ENCODE results near the gene CCDC91.
"Not testable (repeated sequence)": the region's sequence is repeated elsewhere in the genome, so short reads cannot be mapped to it uniquely, and the experiment has no call there.

Gene CCDC91

DNA sequence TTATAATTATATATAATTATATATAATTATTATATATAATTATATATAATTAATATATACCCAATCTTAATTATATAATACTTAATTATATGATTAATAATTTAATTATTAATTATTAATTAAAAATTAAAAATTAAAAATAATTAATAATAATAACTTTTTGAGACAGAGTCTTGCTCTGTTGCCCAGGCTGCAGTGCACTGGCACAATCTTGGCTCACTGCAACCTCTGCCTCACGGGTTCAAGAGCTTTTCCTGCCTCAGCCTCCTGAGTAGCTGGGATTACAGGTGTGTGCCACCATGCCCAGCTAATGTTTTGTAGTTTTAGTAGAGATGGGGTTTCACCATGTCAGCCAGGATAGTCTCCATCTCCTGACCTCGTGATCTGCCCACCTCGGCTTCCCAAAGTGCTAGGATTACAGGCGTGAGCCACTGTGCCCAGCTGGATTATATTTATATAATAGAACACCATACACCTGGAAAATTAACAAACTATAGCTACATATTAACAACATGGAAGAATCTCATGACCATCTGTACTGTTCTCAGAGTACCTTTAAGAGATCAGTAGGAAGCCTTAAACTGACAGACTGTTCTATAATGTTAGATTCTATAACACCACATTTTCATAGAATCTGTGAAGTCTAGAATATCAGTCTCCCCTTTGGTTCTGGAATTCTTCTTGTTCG is 77.8 kb downstream of the CCDC91 start:
- CTCF ChIA-PET = interaction anchor here (0.6 kb wide), 1 partner anchor 12 kb away, joined by 3 read pairs; no protein-coding TSS in a partner anchor
- H3K36me3 ChIP-seq (ENCODE audit: control insufficient read depth in 2 of 2, insufficient read depth in 1 of 2, low read length in 2 of 2); H3K4me3 ChIP-seq (ENCODE audit: low read depth, low read length); H3K27ac ChIP-seq (ENCODE audit: extremely low read depth, low read depth, low read length); POLR2A ChIA-PET; H3K9me3 ChIP-seq (ENCODE audit: control insufficient read depth, insufficient read depth, low read depth, low read length); H3K4me1 ChIP-seq (ENCODE audit: control insufficient read depth, insufficient read depth, low read length): not testable (repeated sequence)

DNA sequence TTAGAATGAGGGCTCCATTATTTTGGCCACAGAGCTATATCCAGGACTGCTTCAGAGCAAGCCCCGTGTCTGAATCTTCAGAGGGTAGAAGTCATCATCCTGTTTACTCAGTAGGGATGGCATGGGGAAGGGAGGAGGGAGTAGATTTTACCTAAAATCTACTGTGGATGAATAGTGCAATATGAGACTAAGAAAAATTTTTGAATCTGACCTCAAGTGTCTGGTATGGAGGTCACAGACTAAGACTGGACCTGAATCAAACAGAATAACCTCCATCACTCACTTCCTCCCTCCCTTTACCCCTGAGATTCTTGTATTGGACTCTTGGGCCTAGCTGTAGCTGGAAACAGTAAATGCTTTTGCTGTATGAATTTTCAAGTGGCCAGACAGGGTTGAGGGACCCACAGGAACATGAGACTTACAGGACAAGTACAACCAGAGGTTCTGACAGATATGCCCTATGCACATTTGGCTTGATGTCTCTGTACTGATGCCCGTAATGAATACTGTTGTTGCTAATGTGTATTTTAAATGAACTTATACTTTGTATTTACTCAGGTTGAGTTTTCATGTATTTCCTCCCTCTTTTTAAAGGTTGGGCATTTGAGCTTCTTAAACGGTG is 78.5 kb downstream of the CCDC91 start:
- ChIA-PET POLR2A (no interaction called here), CTCF (interaction anchor here (0.6 kb wide), 1 partner anchor 13 kb away, joined by 3 read pairs; no protein-coding TSS in a partner anchor)
- H3K4me1 ChIP-seq (ENCODE audit: control insufficient read depth, insufficient read depth, low read length) = no peaks in the 10 kb centered on the region
- no peak overlapping the region for H3K27ac ChIP-seq (ENCODE audit: extremely low read depth, low read depth, low read length)
- H3K36me3 ChIP-seq (ENCODE audit: control insufficient read depth in 2 of 2, insufficient read depth in 1 of 2, low read length in 2 of 2) = no peaks in the 10 kb centered on the region
- TF ChIP-seq EGR2 (tag by site-specific recombination; IDR thresholded peaks at IDR 0.05; ENCODE audit: low read depth) (no peak), SETDB1 (IDR thresholded peaks at IDR 0.05; ENCODE audit: insufficient read length, low read length) (no peak)
- TF ChIP-seq, protein P1, sequence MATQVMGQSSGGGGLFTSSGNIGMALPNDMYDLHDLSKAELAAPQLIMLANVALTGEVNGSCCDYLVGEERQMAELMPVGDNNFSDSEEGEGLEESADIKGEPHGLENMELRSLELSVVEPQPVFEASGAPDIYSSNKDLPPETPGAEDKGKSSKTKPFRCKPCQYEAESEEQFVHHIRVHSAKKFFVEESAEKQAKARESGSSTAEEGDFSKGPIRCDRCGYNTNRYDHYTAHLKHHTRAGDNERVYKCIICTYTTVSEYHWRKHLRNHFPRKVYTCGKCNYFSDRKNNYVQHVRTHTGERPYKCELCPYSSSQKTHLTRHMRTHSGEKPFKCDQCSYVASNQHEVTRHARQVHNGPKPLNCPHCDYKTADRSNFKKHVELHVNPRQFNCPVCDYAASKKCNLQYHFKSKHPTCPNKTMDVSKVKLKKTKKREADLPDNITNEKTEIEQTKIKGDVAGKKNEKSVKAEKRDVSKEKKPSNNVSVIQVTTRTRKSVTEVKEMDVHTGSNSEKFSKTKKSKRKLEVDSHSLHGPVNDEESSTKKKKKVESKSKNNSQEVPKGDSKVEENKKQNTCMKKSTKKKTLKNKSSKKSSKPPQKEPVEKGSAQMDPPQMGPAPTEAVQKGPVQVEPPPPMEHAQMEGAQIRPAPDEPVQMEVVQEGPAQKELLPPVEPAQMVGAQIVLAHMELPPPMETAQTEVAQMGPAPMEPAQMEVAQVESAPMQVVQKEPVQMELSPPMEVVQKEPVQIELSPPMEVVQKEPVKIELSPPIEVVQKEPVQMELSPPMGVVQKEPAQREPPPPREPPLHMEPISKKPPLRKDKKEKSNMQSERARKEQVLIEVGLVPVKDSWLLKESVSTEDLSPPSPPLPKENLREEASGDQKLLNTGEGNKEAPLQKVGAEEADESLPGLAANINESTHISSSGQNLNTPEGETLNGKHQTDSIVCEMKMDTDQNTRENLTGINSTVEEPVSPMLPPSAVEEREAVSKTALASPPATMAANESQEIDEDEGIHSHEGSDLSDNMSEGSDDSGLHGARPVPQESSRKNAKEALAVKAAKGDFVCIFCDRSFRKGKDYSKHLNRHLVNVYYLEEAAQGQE (tag by site-specific recombination; IDR thresholded peaks at IDR 0.05) = no peak
- H3K9me3 ChIP-seq (ENCODE audit: control insufficient read depth, insufficient read depth, low read depth, low read length) = no peaks in the 10 kb centered on the region
- H3K4me3 ChIP-seq (ENCODE audit: low read depth, low read length) = no peak overlapping the region

DNA sequence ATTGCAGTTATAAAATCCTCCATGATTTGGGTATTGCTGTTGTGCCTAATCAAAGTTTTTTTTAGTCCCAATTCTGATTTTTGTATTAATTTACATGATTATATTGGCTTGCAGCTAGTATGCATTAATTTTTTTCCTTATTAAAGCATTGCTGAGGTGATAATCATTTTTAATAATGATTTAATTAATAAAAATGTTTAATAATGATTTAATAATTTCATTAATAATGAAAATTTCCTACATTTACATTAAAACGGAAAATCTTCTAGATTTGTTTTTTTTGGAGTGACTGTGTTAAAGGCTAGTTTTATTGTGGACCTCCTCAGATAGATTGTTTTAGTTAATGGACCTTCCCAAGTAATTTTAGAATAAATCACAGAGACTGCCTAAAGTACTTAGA is 79.6 kb downstream of the CCDC91 start:
- H3K4me3 ChIP-seq (ENCODE audit: low read depth, low read length) = no peak overlapping the region
- no peaks in the 10 kb centered on the region for H3K36me3 ChIP-seq (ENCODE audit: control insufficient read depth in 2 of 2, insufficient read depth in 1 of 2, low read length in 2 of 2)
- no peaks in the 10 kb centered on the region for H3K4me1 ChIP-seq (ENCODE audit: control insufficient read depth, insufficient read depth, low read length)
- CTCF ChIA-PET = no interaction called here
- POLR2A ChIA-PET = no interaction called here
- no peaks in the 10 kb centered on the region for H3K9me3 ChIP-seq (ENCODE audit: control insufficient read depth, insufficient read depth, low read depth, low read length)
- no peak overlapping the region for H3K27ac ChIP-seq (ENCODE audit: extremely low read depth, low read depth, low read length)
- no peak for TF ChIP-seq ZNF221 (tag by site-specific recombination; IDR thresholded peaks at IDR 0.05; ENCODE audit: borderline replicate concordance)
- TF ChIP-seq, protein P2, sequence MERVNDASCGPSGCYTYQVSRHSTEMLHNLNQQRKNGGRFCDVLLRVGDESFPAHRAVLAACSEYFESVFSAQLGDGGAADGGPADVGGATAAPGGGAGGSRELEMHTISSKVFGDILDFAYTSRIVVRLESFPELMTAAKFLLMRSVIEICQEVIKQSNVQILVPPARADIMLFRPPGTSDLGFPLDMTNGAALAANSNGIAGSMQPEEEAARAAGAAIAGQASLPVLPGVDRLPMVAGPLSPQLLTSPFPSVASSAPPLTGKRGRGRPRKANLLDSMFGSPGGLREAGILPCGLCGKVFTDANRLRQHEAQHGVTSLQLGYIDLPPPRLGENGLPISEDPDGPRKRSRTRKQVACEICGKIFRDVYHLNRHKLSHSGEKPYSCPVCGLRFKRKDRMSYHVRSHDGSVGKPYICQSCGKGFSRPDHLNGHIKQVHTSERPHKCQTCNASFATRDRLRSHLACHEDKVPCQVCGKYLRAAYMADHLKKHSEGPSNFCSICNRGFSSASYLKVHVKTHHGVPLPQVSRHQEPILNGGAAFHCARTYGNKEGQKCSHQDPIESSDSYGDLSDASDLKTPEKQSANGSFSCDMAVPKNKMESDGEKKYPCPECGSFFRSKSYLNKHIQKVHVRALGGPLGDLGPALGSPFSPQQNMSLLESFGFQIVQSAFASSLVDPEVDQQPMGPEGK (tag by site-specific recombination; IDR thresholded peaks at IDR 0.05) = no peak
- no peak for TF ChIP-seq ZNF529 (tag by site-specific recombination; IDR thresholded peaks at IDR 0.05; ENCODE audit: insufficient replicate concordance)
- no peak for TF ChIP-seq SP3 (tag by site-specific recombination; IDR thresholded peaks at IDR 0.05)
- no peak for TF ChIP-seq ZNF621 (tag by site-specific recombination; IDR thresholded peaks at IDR 0.05)
- no peak for TF ChIP-seq EGR2 (tag by site-specific recombination; IDR thresholded peaks at IDR 0.05; ENCODE audit: low read depth)
- TF ChIP-seq, protein P3, sequence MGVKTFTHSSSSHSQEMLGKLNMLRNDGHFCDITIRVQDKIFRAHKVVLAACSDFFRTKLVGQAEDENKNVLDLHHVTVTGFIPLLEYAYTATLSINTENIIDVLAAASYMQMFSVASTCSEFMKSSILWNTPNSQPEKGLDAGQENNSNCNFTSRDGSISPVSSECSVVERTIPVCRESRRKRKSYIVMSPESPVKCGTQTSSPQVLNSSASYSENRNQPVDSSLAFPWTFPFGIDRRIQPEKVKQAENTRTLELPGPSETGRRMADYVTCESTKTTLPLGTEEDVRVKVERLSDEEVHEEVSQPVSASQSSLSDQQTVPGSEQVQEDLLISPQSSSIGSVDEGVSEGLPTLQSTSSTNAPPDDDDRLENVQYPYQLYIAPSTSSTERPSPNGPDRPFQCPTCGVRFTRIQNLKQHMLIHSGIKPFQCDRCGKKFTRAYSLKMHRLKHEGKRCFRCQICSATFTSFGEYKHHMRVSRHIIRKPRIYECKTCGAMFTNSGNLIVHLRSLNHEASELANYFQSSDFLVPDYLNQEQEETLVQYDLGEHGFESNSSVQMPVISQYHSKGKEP (tag by site-specific recombination; IDR thresholded peaks at IDR 0.05) = no peak
- TF ChIP-seq ZNF837 (tag by site-specific recombination; IDR thresholded peaks at IDR 0.05) = no peak
- TF ChIP-seq ZNF324 (tag by site-specific recombination; IDR thresholded peaks at IDR 0.05) = no peak
- TF ChIP-seq HOXA7 (CRISPR knock-in tag; IDR thresholded peaks at IDR 0.05; ENCODE audit: borderline replicate concordance) = no peak
- no peak for TF ChIP-seq MYNN (tag by site-specific recombination; IDR thresholded peaks at IDR 0.05; ENCODE audit: borderline replicate concordance)
- TF ChIP-seq, protein P4, sequence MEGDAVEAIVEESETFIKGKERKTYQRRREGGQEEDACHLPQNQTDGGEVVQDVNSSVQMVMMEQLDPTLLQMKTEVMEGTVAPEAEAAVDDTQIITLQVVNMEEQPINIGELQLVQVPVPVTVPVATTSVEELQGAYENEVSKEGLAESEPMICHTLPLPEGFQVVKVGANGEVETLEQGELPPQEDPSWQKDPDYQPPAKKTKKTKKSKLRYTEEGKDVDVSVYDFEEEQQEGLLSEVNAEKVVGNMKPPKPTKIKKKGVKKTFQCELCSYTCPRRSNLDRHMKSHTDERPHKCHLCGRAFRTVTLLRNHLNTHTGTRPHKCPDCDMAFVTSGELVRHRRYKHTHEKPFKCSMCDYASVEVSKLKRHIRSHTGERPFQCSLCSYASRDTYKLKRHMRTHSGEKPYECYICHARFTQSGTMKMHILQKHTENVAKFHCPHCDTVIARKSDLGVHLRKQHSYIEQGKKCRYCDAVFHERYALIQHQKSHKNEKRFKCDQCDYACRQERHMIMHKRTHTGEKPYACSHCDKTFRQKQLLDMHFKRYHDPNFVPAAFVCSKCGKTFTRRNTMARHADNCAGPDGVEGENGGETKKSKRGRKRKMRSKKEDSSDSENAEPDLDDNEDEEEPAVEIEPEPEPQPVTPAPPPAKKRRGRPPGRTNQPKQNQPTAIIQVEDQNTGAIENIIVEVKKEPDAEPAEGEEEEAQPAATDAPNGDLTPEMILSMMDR (tag by site-specific recombination; IDR thresholded peaks at IDR 0.05) = no peak
- no peak for TF ChIP-seq TRIM28 (IDR thresholded peaks at IDR 0.05; ENCODE audit: borderline replicate concordance, low read length)
- TF ChIP-seq ZSCAN30 (tag by site-specific recombination; IDR thresholded peaks at IDR 0.05) = no peak
- TF ChIP-seq RBAK (tag by site-specific recombination; IDR thresholded peaks at IDR 0.05) = no peak
- TF ChIP-seq, protein P5, sequence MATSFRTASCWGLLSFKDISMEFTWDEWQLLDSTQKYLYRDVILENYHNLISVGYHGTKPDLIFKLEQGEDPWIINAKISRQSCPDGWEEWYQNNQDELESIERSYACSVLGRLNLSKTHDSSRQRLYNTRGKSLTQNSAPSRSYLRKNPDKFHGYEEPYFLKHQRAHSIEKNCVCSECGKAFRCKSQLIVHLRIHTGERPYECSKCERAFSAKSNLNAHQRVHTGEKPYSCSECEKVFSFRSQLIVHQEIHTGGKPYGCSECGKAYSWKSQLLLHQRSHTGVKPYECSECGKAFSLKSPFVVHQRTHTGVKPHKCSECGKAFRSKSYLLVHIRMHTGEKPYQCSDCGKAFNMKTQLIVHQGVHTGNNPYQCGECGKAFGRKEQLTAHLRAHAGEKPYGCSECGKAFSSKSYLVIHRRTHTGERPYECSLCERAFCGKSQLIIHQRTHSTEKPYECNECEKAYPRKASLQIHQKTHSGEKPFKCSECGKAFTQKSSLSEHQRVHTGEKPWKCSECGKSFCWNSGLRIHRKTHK (tag by site-specific recombination; IDR thresholded peaks at IDR 0.05) = no peak

Measured in HEK293 (cell line).